GM18520 (cell line): ENCODE data around the gene SYNDIG1.
A peak's percentile ranks its signal among the peaks of the same experiment; 100 is the strongest.
"Not testable (repeated sequence)": the region's sequence is repeated elsewhere in the genome, so short reads cannot be mapped to it uniquely, and the experiment has no call there.

ENCODE experiments used
- ATAC-seq: cut with Tn5 transposase; IDR thresholded peaks from one replicate; pipeline ENCODE4 v1.9.1; 2021; ENCODE audit not compliant: unreplicated experiment

The SYNDIG1 gene

DNA sequence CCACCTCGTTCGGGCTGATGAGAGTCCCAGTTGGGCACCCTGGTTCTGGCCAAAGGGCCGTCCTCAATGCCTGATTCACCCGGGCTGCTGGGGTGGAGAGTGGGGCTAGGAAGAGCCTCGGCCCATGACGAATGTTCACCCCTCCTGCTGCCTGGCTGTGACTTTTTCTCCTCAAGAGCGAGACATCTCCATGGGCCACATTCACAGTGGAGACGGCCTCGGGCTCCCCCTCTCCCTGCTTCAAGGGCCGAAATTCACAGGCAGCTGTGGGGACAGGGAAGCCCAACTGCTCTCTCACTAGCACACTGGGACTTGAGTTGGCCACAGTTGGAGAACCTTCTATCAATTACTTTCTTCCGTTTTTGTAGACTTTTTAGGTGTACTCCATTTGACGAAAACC is 138.0 kb downstream of the SYNDIG1 start:
- no peak for ATAC-seq

DNA sequence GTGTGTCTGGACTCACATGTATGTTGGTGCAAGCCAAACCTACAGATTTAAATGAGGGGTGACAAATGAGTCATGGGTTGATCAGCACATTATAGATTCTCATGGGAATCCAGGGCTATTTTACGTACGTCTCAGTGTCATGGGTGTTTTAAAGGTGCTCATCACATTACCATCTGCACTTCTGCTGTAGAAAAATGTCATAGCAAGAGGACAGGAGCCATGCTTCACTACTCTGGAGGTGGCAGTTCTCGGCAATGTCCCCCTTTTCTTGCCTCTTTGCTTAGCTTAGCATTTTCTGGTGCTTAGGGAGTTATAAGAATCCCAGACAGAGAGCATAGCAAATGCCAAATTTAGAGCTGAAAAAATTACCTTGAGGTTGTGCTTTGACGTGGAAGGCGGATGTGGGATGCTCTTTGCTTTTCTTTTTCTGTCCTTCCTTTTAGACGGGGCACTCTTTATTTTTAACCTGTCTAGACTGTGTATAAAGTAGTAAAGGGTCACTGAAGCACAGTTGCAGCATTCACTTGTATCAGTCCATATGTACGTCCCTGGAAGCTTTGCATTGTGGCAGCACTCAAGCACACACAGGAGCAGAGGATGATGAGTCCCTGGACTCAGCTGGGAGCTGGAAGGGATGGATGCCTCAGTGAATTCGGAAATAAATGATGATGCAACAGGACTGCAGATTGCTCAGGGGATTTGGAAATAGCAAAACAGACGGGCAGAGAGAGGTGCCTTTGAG is 139.7 kb downstream of the SYNDIG1 start:
- ATAC-seq, result peak; percentile 58

DNA sequence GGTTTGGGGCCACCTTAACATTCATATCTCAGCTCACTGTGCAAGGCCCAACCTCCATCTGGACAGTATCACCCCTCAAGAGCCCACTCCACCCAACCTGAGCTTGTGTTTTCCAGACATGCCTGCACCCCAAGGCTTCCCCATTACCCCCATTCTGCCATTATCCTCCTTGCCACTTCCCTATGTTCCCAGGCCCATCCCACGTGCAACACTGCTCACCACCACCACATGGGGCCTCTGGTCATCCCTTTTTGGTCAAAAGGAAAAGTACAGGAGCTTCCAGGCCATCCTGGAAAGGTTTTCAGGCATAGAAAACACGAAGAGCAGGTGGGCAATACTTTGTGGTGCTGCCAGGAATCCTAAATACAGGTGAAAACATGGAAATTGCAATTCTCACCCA is 140.3 kb downstream of the SYNDIG1 start:
- no peak for ATAC-seq

DNA sequence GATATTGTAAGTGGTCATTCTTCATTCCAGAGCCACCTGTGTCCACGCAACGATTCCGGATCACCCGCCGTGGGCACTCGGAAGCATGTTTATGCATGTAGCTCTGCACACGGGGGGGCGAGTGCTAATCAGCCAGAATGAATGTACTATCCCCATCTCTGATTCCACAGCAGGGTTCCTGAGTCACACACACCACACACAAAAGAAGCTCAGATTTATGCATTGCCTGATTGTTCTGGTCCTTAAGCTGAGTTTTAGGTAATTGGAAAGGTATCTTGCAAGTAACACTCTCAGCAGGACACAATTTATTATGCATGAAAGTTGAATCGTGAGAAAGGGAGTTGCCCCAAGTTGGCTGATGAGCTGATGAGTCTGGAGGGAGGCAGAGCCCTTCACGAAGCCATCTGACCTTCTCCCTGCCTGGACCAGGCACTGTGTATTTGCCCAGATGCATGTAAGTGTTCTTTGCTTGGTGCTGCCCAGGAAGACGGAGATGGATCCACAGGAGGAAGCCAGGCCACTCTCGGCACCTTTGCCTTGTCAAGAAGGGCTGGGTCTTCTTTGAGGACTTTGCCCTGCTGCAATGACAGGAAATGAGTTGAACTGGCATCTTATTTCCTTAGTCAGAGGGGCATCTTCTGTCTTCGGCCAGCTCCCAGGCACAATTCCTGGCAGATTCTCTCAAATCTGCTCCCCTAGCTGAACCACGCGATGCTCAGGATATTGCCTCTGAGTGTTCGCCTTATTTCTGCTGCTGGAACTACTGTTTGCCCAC is 141.1 kb downstream of the SYNDIG1 start:
- no peak for ATAC-seq

DNA sequence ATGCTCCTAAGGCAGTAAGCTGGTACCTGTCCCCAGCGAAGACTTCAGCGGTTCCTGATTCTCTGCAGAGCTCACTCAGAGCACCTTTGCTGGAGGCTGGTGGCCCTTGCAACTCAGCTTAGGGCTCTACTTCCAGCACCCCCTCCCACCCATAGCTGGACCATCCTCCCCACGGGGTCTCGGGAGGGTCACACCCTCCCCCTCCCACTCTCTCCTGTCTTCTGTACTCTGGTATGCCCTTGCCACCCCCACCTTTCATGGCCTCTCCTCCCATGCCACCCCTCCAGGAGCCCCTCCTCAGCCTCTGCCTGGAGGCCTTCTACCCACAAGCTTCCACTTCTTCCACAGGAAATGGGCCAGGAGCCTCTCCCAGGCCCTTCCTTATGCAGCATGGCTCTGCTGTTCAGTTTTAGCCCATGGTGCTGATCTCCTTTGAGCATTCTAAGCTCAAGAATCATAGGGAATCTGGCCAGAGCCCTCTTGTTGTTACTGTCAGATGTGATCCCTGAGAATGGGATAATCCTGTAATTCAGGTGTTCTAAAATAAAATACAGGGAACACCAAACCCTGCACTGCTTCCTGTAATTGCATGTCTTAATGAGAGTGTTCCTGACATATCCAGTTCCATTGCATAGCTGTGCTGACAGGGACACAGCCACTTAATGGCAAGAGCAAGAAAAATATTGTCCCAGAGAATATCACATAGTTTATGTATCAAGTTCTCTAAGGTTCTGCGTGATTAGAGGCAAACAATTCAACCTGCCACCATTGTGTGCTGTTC is 142.1 kb downstream of the SYNDIG1 start:
- no peak for ATAC-seq

DNA sequence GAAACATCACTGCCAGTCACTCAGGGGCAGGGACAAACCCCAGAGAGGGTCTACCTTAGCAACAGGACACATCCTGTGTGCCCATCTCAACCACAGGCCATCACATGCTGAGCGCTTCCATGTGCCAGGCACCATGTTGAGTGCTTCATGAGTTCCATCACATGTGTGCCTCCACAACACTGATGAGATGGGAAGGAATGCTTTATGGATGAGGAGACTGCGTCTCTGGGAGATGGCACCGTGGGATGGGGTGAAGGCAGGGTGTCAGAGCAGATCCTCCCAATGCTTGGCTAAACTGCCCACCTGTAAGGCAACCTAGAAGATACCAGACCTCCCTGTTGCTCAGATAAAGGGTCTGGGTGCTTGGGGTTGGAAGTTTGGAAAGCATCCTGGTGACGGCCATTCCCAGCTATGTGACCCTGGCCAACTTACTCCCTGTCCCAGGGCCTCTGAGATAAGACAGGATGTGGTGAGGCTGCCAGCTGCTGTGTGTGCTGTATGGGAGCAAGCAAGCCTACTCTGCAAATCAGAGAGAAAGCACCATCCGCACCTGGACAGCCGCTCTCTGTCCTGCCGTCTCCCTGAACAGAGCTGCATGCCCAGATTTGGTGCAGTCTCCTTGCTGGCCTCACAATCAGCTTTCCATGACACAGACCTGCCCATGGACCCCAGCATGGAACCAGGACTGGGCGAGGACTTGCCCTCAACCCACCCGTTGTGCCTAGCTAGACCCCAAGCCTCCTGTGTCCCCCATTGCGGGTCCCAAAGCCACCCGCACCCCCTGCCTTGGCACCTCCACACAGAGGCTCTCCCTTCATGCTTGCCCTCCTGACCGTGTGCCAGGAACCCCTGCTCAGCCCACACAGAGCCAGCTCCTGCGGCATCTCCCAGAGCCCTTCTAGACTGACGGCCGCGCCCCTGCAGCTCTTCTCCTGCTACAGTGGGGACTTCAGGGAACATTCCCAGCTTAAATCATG is 143.7 kb downstream of the SYNDIG1 start:
- no peak for ATAC-seq

DNA sequence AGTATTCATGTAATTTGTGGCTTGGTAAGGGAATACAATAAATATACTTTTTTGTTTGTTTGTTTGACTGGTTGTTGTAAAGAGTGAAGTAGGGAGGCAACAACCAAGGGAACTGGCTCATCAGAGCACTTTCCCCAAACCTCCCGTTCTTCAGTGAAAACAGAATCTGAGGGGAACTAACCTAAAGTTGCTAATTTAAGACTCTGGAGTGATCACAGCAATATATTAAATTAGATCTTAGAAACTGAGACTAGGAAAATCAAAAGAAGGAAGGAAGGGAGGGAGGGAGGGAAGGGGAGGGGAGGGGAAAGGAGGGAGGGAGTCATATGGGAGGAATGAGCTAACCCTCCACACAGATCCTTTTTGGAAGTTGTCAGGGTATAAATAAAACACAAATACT is 144.9 kb downstream of the SYNDIG1 start:
- ATAC-seq, result no peak

DNA sequence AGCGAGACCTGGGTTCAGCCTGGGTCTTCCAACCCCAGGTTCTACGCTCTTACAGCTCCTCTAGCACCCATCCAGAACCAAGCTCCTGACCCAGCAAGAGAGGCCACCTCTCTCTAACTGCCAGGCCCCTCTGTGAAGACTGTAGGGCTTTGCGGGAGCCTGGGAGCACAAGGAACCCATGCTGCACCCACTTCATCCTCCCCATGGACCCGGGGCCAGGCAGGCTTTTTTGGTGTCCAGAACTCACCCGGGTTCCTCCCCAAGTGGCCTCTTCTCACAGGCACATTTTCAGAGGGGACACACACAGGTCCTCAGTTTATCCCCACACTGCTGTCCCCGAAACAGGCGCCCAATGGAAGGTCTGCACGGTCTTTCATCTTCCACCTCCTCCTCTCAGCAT is 145.9 kb downstream of the SYNDIG1 start:
- no peak for ATAC-seq

DNA sequence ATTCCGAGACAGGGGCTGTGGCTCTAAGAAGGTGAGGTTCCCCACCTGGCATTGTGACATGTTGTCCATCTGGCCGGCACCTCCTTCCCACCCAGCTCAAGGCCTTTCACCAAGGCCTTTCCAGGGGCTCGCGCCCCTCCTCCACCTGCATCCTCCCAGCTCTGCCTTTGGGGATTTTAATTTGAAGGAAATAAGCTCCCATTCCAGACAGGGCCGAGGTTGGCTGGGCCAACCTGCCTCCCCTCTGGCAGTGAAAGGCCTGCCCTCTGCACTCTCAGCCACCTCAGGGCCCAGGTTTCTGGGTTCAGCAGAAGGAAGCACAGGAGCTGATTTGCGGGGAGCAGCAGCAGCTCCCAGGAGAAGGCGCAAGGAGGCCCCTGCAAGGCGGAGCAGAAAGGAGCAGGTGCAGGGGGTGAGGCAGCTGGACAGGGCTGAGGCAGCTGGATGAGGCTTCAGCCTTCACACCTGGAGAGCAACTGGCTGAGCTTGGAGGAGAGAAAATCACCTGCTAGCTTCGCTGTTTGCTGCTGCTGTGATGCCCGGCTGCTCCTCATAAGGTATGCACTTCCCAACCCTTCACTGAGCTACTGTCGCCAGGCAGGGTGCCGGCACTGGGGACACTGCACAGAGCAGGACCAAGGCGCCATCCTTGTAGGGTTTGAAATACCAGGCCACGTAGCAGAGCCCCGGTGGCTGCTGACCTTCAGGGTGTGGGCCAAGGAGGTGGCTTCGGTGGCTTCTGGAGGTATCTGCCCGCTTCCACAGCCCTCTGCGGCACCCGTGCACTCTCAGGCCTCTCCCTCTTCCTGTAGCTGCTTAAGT is 147.0 kb downstream of the SYNDIG1 start:
- no peak for ATAC-seq

DNA sequence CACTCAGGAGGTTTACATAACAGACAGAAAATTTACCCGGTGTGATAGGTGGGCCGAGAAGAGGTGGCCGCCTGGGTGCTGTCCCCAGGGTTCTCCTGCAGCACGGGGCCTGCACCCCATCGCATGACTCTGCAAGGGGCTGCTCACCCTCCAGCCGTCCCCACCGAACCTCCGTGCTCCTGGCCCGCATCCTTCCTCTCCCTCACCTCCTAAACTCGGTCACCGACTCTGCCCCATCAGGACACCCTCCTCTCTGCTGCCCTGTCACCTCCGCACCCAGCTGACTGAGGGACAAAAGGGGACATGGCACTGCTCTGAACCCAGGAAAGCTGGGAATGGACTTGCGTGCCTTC is 147.6 kb downstream of the SYNDIG1 start:
- ATAC-seq, result no peak

DNA sequence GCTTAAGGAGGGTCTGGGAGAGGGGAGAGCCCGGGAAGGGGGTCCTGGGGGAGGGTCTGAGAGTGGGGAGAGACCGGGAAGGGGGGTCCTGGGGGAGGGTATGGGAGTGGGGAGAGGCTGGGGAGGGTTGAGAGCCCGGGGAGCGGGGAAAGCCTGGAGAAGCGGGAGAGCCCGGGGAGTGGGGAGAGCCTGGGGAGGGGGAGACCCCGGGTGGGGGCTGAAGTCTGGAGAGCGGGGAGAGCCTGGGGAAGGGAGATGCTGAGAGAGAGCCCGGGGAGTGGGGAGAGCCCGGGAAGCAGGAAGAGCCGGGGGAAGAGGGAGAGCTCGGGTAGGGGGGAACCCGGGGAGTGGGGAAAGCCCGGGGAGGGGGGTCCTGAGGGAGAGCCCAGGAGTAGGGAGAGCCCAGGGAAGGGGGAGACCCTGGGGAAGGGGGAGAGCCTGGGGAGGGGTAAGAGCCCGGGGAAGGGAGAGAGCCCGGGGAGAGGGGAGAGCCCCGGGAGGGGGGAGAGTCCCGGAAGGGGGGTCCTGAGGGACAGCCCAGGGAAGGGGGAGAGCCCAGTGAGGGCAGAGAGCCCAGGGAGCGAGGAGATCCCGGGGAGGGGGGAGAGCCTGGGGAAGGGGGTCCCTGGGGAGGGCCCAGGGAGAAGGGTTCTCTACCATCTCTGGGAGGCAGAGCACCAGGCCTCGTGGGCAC is 148.5 kb downstream of the SYNDIG1 start:
- ATAC-seq, result no peak

DNA sequence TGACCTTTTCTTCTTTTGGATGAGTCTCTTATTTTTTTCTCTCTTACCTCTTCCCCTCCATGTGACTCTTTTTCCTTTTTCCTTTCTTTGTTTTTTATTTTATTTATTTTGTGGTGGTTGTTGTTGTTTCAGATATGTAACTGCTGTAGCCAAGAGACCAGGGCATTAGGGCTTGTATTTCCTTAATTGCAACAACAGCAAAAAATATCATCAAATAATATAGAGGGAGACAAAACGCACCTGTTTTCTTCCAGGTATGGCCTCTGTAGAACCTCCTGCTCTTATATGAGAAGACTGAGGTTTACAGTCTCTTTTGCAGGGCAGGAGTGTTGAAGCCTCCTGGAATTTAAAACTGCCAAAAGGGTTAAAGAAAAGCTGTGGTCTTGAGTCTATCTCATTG is 149.3 kb downstream of the SYNDIG1 start:
- ATAC-seq, result no peak

DNA sequence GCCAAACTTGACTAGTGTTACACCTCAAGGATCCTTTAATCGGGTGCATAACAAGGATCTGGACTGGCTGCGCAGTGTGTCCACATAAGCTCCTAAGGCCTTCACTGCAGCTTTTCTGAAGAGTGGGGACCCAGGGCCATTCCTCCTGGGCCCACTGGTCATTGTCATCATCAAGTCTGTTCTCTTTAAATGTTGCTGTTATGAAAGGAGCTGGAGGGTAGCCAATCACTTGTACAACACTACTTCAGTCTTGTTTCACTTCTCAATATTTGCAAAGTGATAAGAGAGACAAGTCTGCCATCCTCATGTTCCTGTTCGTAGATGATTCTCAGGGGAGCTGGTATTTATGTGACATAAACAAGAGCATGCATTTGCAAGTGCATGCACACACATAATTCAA is 149.8 kb downstream of the SYNDIG1 start:
- no peak for ATAC-seq

DNA sequence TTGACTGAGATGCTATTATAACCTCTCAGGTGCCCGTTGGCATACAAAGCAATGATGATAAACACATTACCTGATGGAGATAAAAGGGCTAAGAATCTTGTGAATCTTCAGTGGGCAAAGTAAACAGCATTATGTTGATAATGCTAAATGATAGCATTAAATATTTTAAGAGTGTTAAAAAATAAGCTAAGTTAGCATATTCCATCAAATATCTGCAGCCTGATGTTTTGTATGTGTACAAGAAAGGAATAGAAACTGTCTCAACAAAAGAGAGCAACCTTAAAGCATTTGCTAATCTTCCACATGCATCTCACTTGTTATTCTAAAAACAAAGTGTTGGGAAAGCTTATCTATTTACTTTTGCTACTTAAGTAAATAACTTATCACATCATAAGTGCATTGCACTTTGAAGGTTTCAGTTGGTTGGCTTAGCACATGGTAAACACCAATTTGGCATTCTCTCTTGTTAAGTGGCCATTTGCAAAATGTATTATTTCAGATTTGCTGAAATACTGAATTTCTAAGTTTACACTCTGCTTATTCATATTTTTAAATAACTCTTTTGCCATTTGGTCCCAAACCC is 151.6 kb downstream of the SYNDIG1 start:
- ATAC-seq, result no peak

DNA sequence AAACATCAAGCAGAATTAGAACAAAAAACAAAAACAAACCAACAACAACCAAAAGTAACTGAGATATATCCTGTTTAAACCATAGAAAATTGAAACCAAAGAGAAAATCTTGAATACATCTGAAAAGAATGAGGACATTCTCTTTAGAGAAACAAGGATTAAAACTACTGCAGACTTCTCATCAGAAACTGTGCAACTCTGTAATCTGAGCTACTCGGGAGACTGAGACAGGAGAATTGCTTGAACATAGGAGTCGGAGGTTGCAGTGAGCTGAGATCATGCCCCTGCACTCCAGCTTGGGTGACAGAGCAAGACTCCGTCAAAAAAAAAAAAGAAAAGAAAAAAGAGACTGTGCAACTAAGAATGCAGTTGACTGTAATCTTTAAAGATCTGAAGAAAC is 153.4 kb downstream of the SYNDIG1 start:
- ATAC-seq, result no peak

DNA sequence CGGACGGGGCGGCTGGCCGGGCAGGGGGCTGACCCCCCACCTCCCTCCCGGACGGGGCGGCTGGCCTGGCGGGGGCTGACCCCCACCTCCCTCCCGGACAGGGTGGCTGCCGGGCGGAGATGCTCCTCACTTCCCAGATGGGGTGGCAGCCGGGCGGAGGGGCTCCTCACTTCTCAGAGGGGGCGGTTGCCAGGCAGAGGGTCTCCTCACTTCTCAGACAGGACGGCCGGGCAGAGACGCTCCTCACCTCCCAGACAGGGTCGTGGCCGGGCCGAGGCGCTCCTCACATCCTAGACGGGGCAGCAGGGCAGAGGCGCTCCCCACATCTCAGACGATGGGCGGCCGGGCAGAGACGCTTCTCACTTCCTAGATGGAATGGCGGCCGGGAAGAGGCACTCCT is 156.7 kb downstream of the SYNDIG1 start:
- ATAC-seq, result not testable (repeated sequence)

DNA sequence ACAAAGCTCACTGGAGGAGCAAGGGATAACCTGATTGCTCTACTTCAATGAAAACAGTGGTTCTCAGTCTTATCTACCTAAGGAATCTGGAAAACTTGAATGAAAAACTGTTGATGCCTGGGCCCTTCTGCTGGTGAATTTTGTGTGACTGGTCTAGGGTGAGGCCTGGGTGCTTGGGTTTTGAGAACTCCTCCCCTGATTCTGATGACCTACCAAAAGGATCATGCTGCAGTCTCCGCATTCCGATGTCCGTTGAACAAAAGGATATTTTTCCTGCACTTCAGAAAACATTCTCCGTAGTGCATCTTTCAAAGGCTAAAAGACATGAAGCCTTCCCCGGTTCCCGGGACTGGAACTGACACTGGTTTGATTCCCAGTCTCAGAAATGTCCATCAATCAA is 157.9 kb downstream of the SYNDIG1 start:
- ATAC-seq, result no peak

DNA sequence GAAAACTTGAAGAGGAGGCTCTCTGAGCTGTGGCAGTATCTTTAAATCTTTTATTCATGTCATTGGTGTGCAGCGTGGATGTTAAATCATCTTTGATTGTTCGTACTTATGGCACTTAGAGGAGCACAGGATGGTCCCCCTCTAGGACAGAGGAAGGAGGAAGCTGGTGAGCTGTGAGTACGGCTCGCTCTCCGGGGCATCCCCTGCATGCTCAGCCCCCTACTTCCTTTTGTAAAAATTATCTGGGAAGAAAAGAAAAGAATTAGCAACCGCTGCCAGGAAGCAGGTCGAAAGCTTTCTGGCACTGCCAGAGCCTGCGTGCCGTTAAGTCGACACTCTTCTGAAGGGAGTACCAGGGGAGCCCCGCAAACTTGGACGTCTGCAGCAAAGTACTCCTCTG is 158.5 kb downstream of the SYNDIG1 start:
- ATAC-seq, result no peak

DNA sequence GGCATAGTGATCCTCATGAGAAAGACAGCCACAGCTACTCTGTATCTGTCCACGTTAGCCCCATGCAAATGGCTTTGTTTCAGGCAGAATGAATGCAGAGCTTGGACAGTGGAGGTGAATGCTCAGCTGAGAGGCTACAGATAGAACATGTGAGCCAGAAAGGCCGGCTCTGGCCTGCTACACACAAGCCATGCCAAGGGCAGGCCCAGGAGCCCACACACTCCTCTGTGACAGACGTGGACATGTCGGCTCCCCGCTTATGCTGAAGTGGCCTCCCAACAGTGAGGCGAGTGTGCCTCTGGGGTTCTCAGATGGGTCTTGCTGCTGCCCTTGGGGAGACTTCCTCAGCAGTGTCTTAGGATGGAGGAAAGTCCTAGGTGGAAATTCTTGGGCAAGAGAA is 159.6 kb downstream of the SYNDIG1 start:
- ATAC-seq, result no peak
